GM12878 (cell line): ENCODE measurements around the gene ENOX1. TPM values are rescaled to one million over a fixed set of nuclear protein-coding genes. Genes with fewer than 3 reads are reported as not detected.

Experiments
- ATAC-seq: fragments of 200-7000 bp; cut with Tn5 transposase; 3 replicates; pipeline ENCODE4 v1.9.1; 2020; ENCODE audit warnings: mild to moderate bottlenecking, moderate library complexity
- BruUV-seq: library from RNA; stranded (reverse); fragments of 400-500 nt; replicated peaks from 2 replicates; lab custom pipeline; 2021; lab: Mats Ljungman, UMichigan
- CTCF ChIA-PET: fragments of 300-600 bp; sonication (Branson Sonifier 250); formaldehyde crosslinking; extraction: SDS; loops from one replicate; lab custom pipeline; 2021; ENCODE audit warnings: inconsistent platforms; lab: Yijun Ruan, JAX
- POLR2A ChIA-PET: fragments of 350-600 bp; formaldehyde crosslinking; extraction: SDS; loops from one replicate; lab custom pipeline; 2021; ENCODE audit warnings: inconsistent platforms; lab: Charles Lee
- RAD21 ChIA-PET: fragments of 300-600 bp; sonication (Branson Sonifier 250); formaldehyde crosslinking; loops from one replicate; lab custom pipeline; 2023; ENCODE audit warnings: antibody characterized with exemption; ENCODE audit not compliant: unreplicated experiment; lab: Charles Lee
- SMC1A ChIA-PET: fragments of 300-600 bp; sonication (Branson Sonifier 250); formaldehyde crosslinking; loops from one replicate; lab custom pipeline; 2023; ENCODE audit not compliant: unreplicated experiment, uncharacterized antibody; lab: Charles Lee
- DNase-seq: peaks from one replicate; pipeline ENCODE4 v3.0.0-alpha.2; 2011; ENCODE audit warnings: low read depth, low spot score
- FAIRE-seq: peaks from 3 replicates; lab custom pipeline; 2011; peaks lifted over from hg19 to GRCh38; lab: Jason Lieb, UNC
- H2AFZ ChIP-seq: 2 replicates; pipeline ENCODE4 v1.6.0; 2011; ENCODE audit warnings: low read depth, low read length, control low read depth; ENCODE audit not compliant: control insufficient read depth
- H3K27ac ChIP-seq: 2 replicates; pipeline ENCODE4 v1.5.1; 2011; ENCODE audit warnings: control low read depth; ENCODE audit not compliant: control insufficient read depth, insufficient read depth
- H3K27me3 ChIP-seq, 2 experiments: replicated peaks in 1 of 2; 2 replicates each; pipeline versions ENCODE4 v1.6.0 to v1.6.1; 2011; ENCODE audit warnings: low read length in 1 of 2; ENCODE audit not compliant: control insufficient read depth in 2 of 2, insufficient read depth in 2 of 2
- H3K36me3 ChIP-seq, 2 experiments: 2 replicates each; pipeline ENCODE4 v1.5.1; 2011; ENCODE audit warnings: low read length in 1 of 2; ENCODE audit not compliant: control insufficient read depth in 2 of 2, insufficient read depth in 2 of 2
- H3K4me1 ChIP-seq: 2 replicates; pipeline ENCODE4 v1.6.1; 2011; ENCODE audit warnings: mild to moderate bottlenecking, low read length, moderate library complexity, mixed read lengths; ENCODE audit not compliant: control insufficient read depth, insufficient read depth
- H3K4me2 ChIP-seq: 2 replicates; pipeline ENCODE4 v1.6.0; 2011; ENCODE audit warnings: control low read depth; ENCODE audit not compliant: control insufficient read depth, insufficient read depth
- H3K4me3 ChIP-seq: fragments of 200-600 bp; sonication (generic); 2 replicates; pipeline ENCODE4 v1.5.1; 2016
- H3K79me2 ChIP-seq: 2 replicates; pipeline ENCODE4 v1.6.0; 2011; ENCODE audit warnings: low read length; ENCODE audit not compliant: control insufficient read depth, insufficient read depth
- H3K9ac ChIP-seq: 2 replicates; pipeline ENCODE4 v1.8.0; 2011; ENCODE audit warnings: low read length, control low read depth, mixed read lengths; ENCODE audit not compliant: control insufficient read depth, insufficient read depth
- H3K9me3 ChIP-seq: replicated peaks from 3 replicates; pipeline ENCODE4 v1.5.1; 2011; ENCODE audit warnings: mild to moderate bottlenecking, low read length; ENCODE audit not compliant: control insufficient read depth, insufficient read depth
- H4K20me1 ChIP-seq: 2 replicates; pipeline ENCODE4 v1.6.0; 2011; ENCODE audit not compliant: control insufficient read depth, insufficient read depth
- ASH2L ChIP-seq: fragments of 300-600, 200-600 bp; sonication (generic); IDR thresholded peaks from 2 replicates; pipeline ENCODE4 v1.6.1; 2017; ENCODE audit warnings: low read depth, mild to moderate bottlenecking, borderline replicate concordance
- CBFB ChIP-seq: IDR thresholded peaks from 2 replicates; pipeline ENCODE4 v1.6.1; 2016; ENCODE audit warnings: antibody characterized with exemption, low read depth
- CBX5 ChIP-seq: sonication (generic); IDR thresholded peaks from 2 replicates; pipeline ENCODE4 v1.6.1; 2016; ENCODE audit warnings: low read depth, moderate library complexity, mild to moderate bottlenecking, inconsistent platforms
- IKZF2 ChIP-seq, 2 experiments: fragments of 450-650 bp; IDR thresholded peaks; 2 replicates each; pipeline ENCODE4 v1.6.1; 2017; ENCODE audit warnings: mild to moderate bottlenecking in 2 of 2, moderate library complexity in 2 of 2
- MYB ChIP-seq: fragments of 150-350 bp; IDR thresholded peaks from 2 replicates; pipeline ENCODE4 v1.6.1; 2014; ENCODE audit warnings: mild to moderate bottlenecking, low read depth, low read length, borderline replicate concordance
- PAX8 ChIP-seq: fragments of 450-650 bp; IDR thresholded peaks from 2 replicates; pipeline ENCODE4 v1.6.1; 2017; ENCODE audit warnings: mild to moderate bottlenecking, moderate library complexity
- POLR2AphosphoS2 ChIP-seq: IDR thresholded peaks from 2 replicates; pipeline ENCODE4 v1.6.1; 2011; ENCODE audit warnings: low read depth, mild to moderate bottlenecking, low read length, improper control_type of control experiment, moderate library complexity
- TAF1 ChIP-seq: IDR thresholded peaks from 2 replicates; pipeline ENCODE4 v1.6.1; 2011; ENCODE audit warnings: mild to moderate bottlenecking, low read depth, low read length, borderline replicate concordance
- WGBS: methylation state at CpG from one replicate; pipeline ENCODE4 v1.1.6; 2016; ENCODE audit warnings: low lambda C conversion rate; ENCODE audit not compliant: insufficient replicate concordance, insufficient coverage; ENCODE audit errors: missing lambda C conversion rate; 5-methylcytosine and 5-hydroxymethylcytosine counted together
- in situ Hi-C: fragments of 300-500 bp; cut with MboI; formaldehyde crosslinking; loops from 9 replicates; pipeline ENCODE4 v1.14.3; 2018; ENCODE audit warnings: mixed read lengths
- intact Hi-C: fragments of 100-400 bp; cut with micrococcal nuclease; formaldehyde crosslinking; loops from one replicate; pipeline ENCODE4 v1.14.2; 2022; ENCODE audit not compliant: unreplicated experiment
- polyA plus RNA-seq, 11 experiments: library from polyadenylated mRNA; depleted of rRNA in 4 of 11; unstranded in 6 of 11; stranded (reverse) in 5 of 11; fragments of >200 nt; fragmentation: Nextera tagmentation in 4 of 11; fragmentation: Illumina TruSeq in 1 of 11; extraction: Ambion mirVana in 4 of 11; extraction: Trizol in 1 of 11; gene quantifications; 1 replicate in 1 of 11; 2 replicates in 10 of 11; pipeline versions ENCODE4 v1.2.1 to v1.2.3, GENCODE V29; 2011 to 2016; ENCODE audit warnings: inconsistent platforms in 2 of 11, missing spikeins in 2 of 11, low read depth in 1 of 11
- total RNA-seq, 4 experiments: library from RNA; depleted of rRNA in 3 of 4; stranded (reverse); fragments of >200 nt in 3 of 4; fragmentation: Illumina TruSeq in 1 of 4; extraction: Trizol in 1 of 4; gene quantifications; 2 replicates each; pipeline versions ENCODE4 v1.2.1 to v1.2.3, GENCODE V29; 2013 to 2021
- TF ChIP-seq, protein P1 (sequence below): fragments of 450-650 bp; formaldehyde crosslinking; IDR thresholded peaks from 2 replicates; pipeline ENCODE4 v1.5.0; 2022; ENCODE audit warnings: mild to moderate bottlenecking, missing genetic modification characterization
- TF ChIP-seq, protein P2 (sequence below): fragments of 450-650 bp; IDR thresholded peaks from 2 replicates; pipeline ENCODE4 v1.6.1; 2017; ENCODE audit warnings: antibody characterized with exemption, mild to moderate bottlenecking, moderate library complexity

The ENOX1 gene
- total and polyA plus RNA-seq, 10 of the 15 experiments (the other 5 are each of a cell fraction or from before 2014, with no cell fraction given), result 0.11 to 0.26 (median 0.15) TPM

DNA sequence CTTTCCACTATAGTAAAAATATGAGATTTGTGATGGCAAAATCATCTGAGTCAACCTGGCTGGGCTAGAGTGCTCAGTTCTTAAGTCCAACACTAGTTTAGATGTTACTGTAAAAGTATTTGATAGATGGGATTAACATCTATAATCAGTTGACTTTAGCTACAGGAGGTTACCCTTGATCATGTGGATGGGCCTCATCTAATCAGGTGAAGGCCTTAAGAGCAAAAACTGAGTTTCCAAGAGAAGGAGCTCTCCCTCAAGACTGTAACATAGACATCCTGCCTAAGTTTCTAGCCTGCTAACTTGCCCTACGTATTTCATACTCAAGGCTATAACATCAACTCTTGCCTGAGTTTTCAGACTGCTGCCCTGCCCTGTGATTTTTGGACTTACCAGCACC lies 132.8 kb downstream of the ENOX1 start:
- H3K9ac ChIP-seq, result no peak overlapping the region
- no peaks in the 10 kb centered on the region for H4K20me1 ChIP-seq
- no TSS peak for BruUV-seq
- H3K27ac ChIP-seq, result no peak overlapping the region
- TF ChIP-seq MYB, result no peak
- H3K36me3 ChIP-seq, result no peaks in the 10 kb centered on the region
- in situ Hi-C loops (no loop called here), intact Hi-C loops (no loop called here)
- no peaks in the 10 kb centered on the region for H3K4me1 ChIP-seq
- WGBS, result 65% methylated on average over 1 of the region's 1 CpG
- ATAC-seq, result no peak
- SMC1A ChIA-PET, result no interaction called here
- no peak for FAIRE-seq
- POLR2A ChIA-PET, result no interaction called here
- H3K9me3 ChIP-seq, result no peaks in the 10 kb centered on the region
- H2AFZ ChIP-seq, result no peak overlapping the region
- RAD21 ChIA-PET, result interaction anchor here (0.7 kb wide), 1 partner anchor 10 kb away, joined by 3 read pairs; no protein-coding TSS in a partner anchor
- 0 out of 4 replicates have a peak, but pooled peaks cover 0 to 3% of the 10 kb centered on the region in 2 experiments for H3K27me3 ChIP-seq
- DNase-seq, result no peak
- no peak overlapping the region for H3K4me3 ChIP-seq
- no peaks in the 10 kb centered on the region for H3K79me2 ChIP-seq
- no peak overlapping the region for H3K4me2 ChIP-seq
- CTCF ChIA-PET, result no interaction called here

DNA sequence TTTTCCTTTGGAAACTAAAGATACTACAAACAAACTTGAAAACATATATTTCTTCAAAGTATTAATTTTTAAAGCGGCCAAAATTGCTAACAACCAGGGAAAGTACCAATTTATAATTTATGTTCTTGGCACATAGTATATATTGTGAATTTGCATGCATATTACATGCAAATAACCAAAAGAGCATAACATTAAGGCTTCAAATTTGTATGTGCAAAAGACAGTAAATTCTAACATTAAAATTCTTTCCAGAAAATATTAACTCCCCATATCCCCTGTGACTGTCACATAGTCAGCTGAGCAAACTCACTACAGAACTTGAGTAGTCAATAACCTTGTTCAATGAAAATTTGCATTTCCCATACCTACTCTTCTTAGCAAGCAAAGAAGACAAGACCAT lies 133.4 kb downstream of the ENOX1 start:
- no TSS peak for BruUV-seq
- no peak overlapping the region for H3K4me3 ChIP-seq
- no peaks in the 10 kb centered on the region for H4K20me1 ChIP-seq
- CTCF ChIA-PET, result no interaction called here
- POLR2A ChIA-PET, result no interaction called here
- H2AFZ ChIP-seq, result no peak overlapping the region
- no peak overlapping the region for H3K4me2 ChIP-seq
- intact Hi-C loops, result no loop called here
- no peaks in the 10 kb centered on the region for H3K9me3 ChIP-seq
- DNase-seq, result no peak
- H3K4me1 ChIP-seq, result no peaks in the 10 kb centered on the region
- SMC1A ChIA-PET, result no interaction called here
- no peaks in the 10 kb centered on the region for H3K79me2 ChIP-seq
- RAD21 ChIA-PET, result no interaction called here
- in situ Hi-C loops, result no loop called here
- H3K36me3 ChIP-seq, result no peaks in the 10 kb centered on the region
- no peak for ATAC-seq
- no peak overlapping the region for H3K9ac ChIP-seq
- 0 out of 4 replicates have a peak, but pooled peaks cover 0 to 3% of the 10 kb centered on the region in 2 experiments for H3K27me3 ChIP-seq
- no peak for FAIRE-seq
- H3K27ac ChIP-seq, result no peak overlapping the region
- WGBS, result 0% methylated on average over 1 of the region's 1 CpG
- TF ChIP-seq PAX8 (no peak), POLR2AphosphoS2 (no peak), CBX5 (no peak), ASH2L (no peak), CBFB (no peak), IKZF2 (IDR thresholded peaks at IDR 0.05) (no peak), TAF1 (no peak)
- TF ChIP-seq, protein P1, sequence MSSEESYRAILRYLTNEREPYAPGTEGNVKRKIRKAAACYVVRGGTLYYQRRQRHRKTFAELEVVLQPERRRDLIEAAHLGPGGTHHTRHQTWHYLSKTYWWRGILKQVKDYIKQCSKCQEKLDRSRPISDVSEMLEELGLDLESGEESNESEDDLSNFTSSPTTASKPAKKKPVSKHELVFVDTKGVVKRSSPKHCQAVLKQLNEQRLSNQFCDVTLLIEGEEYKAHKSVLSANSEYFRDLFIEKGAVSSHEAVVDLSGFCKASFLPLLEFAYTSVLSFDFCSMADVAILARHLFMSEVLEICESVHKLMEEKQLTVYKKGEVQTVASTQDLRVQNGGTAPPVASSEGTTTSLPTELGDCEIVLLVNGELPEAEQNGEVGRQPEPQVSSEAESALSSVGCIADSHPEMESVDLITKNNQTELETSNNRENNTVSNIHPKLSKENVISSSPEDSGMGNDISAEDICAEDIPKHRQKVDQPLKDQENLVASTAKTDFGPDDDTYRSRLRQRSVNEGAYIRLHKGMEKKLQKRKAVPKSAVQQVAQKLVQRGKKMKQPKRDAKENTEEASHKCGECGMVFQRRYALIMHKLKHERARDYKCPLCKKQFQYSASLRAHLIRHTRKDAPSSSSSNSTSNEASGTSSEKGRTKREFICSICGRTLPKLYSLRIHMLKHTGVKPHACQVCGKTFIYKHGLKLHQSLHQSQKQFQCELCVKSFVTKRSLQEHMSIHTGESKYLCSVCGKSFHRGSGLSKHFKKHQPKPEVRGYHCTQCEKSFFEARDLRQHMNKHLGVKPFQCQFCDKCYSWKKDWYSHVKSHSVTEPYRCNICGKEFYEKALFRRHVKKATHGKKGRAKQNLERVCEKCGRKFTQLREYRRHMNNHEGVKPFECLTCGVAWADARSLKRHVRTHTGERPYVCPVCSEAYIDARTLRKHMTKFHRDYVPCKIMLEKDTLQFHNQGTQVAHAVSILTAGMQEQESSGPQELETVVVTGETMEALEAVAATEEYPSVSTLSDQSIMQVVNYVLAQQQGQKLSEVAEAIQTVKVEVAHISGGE (CRISPR knock-in tag), result no peak
- TF ChIP-seq, protein P2, sequence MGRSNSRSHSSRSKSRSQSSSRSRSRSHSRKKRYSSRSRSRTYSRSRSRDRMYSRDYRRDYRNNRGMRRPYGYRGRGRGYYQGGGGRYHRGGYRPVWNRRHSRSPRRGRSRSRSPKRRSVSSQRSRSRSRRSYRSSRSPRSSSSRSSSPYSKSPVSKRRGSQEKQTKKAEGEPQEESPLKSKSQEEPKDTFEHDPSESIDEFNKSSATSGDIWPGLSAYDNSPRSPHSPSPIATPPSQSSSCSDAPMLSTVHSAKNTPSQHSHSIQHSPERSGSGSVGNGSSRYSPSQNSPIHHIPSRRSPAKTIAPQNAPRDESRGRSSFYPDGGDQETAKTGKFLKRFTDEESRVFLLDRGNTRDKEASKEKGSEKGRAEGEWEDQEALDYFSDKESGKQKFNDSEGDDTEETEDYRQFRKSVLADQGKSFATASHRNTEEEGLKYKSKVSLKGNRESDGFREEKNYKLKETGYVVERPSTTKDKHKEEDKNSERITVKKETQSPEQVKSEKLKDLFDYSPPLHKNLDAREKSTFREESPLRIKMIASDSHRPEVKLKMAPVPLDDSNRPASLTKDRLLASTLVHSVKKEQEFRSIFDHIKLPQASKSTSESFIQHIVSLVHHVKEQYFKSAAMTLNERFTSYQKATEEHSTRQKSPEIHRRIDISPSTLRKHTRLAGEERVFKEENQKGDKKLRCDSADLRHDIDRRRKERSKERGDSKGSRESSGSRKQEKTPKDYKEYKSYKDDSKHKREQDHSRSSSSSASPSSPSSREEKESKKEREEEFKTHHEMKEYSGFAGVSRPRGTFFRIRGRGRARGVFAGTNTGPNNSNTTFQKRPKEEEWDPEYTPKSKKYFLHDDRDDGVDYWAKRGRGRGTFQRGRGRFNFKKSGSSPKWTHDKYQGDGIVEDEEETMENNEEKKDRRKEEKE, result no peak
